B cell (primary cell): Measurements from ENCODE around the gene TRHDE. TPM values are rescaled to one million over a fixed set of nuclear protein-coding genes. Genes with fewer than 3 reads are reported as not detected.

Source experiments
- ATAC-seq: fragments of 200-7000 bp; cut with Tn5 transposase; one replicate; pipeline ENCODE4 v1.10.0; 2021; ENCODE audit warnings: low read depth, mild to moderate bottlenecking, moderate number of reproducible peaks, moderate library complexity
- CTCF ChIA-PET: fragments of 350-600 bp; sonication (Branson Sonifier 250); formaldehyde crosslinking; loops from one replicate; lab custom pipeline; 2021; ENCODE audit warnings: antibody characterized with exemption, inconsistent platforms; lab: Charles Lee
- POLR2A ChIA-PET: fragments of 350-600 bp; sonication (Branson Sonifier 250); formaldehyde crosslinking; loops from one replicate; lab custom pipeline; 2021; ENCODE audit warnings: antibody characterized with exemption; lab: Charles Lee
- DNase-seq: peaks from one replicate; pipeline ENCODE4 v3.0.0; 2013
- H2AFZ ChIP-seq: 2 replicates; pipeline ENCODE4 v1.6.1; 2012; ENCODE audit warnings: mild to moderate bottlenecking, low read depth, low read length; ENCODE audit not compliant: insufficient read depth, poor library complexity, severe bottlenecking
- H3K27ac ChIP-seq, 2 donors: 1 replicate in 1 of 2; 2 replicates in 1 of 2; pipeline ENCODE4 v1.5.1; 2012 to 2013; ENCODE audit warnings: low read length in 2 of 2, mild to moderate bottlenecking in 2 of 2, moderate library complexity in 1 of 2
- H3K27me3 ChIP-seq, 4 experiments: fragments of 200-600 bp in 1 of 4; sonication (generic) in 1 of 4; replicated peaks in 1 of 4; 1 replicate in 2 of 4; 2 replicates in 2 of 4; pipeline versions ENCODE4 v1.6.1 to v1.7.0; 2013 to 2016; ENCODE audit warnings: low read length in 3 of 4, mild to moderate bottlenecking in 2 of 4, mixed read lengths in 1 of 4, moderate library complexity in 1 of 4; ENCODE audit not compliant: insufficient read depth in 4 of 4, control insufficient read depth in 3 of 4; ENCODE audit errors: control extremely low read depth in 1 of 4
- H3K36me3 ChIP-seq, 2 experiments: replicated peaks in 1 of 2; 1 replicate in 1 of 2; 2 replicates in 1 of 2; pipeline versions ENCODE4 v1.6.1 to v1.7.1; 2013; ENCODE audit warnings: low read length in 1 of 2; ENCODE audit not compliant: insufficient read depth in 2 of 2, control insufficient read depth in 1 of 2; ENCODE audit errors: control extremely low read depth in 1 of 2, extremely low read depth in 1 of 2
- H3K4me1 ChIP-seq, 2 donors: fragments of 200-600 bp in 1 of 2; sonication (generic) in 1 of 2; 1 replicate in 1 of 2; 2 replicates in 1 of 2; pipeline versions ENCODE4 v1.5.1 to v1.6.1; 2013 to 2017; ENCODE audit warnings: low read length in 2 of 2; ENCODE audit not compliant: control insufficient read depth in 2 of 2, insufficient read depth in 2 of 2
- H3K4me2 ChIP-seq: replicated peaks from 2 replicates; pipeline ENCODE3; 2012; ENCODE audit warnings: mild to moderate bottlenecking, low read depth, low read length; ENCODE audit not compliant: poor library complexity, severe bottlenecking
- H3K4me3 ChIP-seq, 5 experiments: fragments of 200-600 bp in 1 of 5; sonication (generic) in 1 of 5; 1 replicate in 3 of 5; 2 replicates in 2 of 5; pipeline versions ENCODE4 v1.5.1 to v1.7.0; 2011 to 2016; ENCODE audit warnings: low read length in 4 of 5, mild to moderate bottlenecking in 4 of 5, low read depth in 2 of 5, control low read depth in 1 of 5, moderate library complexity in 1 of 5; ENCODE audit not compliant: insufficient read depth in 1 of 5; ENCODE audit errors: control extremely low read depth in 1 of 5, extremely low read depth in 1 of 5
- H3K79me2 ChIP-seq: fragments of 200-600 bp; sonication (generic); one replicate; pipeline ENCODE4 v1.6.0; 2016; ENCODE audit warnings: low read length; ENCODE audit not compliant: control insufficient read depth, insufficient read depth
- H3K9ac ChIP-seq: fragments of 200-600 bp; sonication (generic); 2 replicates; pipeline ENCODE4 v1.6.1; 2017; ENCODE audit warnings: mild to moderate bottlenecking, low read length, moderate library complexity
- H3K9me3 ChIP-seq, 3 donors: one replicate each; pipeline versions ENCODE4 v1.6.1 to v1.7.1; 2013; ENCODE audit warnings: low read length in 2 of 3; ENCODE audit not compliant: control insufficient read depth in 2 of 3, insufficient read depth in 1 of 3; ENCODE audit errors: control extremely low read depth in 1 of 3
- H4K20me1 ChIP-seq: 2 replicates; pipeline ENCODE4 v1.6.0; 2012; ENCODE audit warnings: mild to moderate bottlenecking, low read length; ENCODE audit not compliant: insufficient read depth, control insufficient read depth, poor library complexity, severe bottlenecking
- H3K27ac Mint-ChIP-seq: one replicate; pipeline ENCODE4 v1.8.0; 2021; ENCODE audit warnings: mixed read lengths
- H3K27me3 Mint-ChIP-seq: one replicate; pipeline ENCODE4 v1.8.0; 2021; ENCODE audit warnings: mixed read lengths
- H3K4me1 Mint-ChIP-seq: one replicate; pipeline ENCODE4 v1.8.0; 2021; ENCODE audit warnings: mixed read lengths
- H3K4me3 Mint-ChIP-seq: one replicate; pipeline ENCODE4 v1.8.0; 2021; ENCODE audit warnings: mixed read lengths
- H3K9me3 Mint-ChIP-seq: one replicate; pipeline ENCODE4 v1.8.0; 2022; ENCODE audit warnings: mixed read lengths; ENCODE audit not compliant: insufficient read depth
- CTCF ChIP-seq: fragments of 200-600 bp; IDR thresholded peaks from one replicate; pipeline ENCODE4 v1.8.0; 2022; ENCODE audit warnings: antibody characterized with exemption, mild to moderate bottlenecking
- EZH2 ChIP-seq: IDR thresholded peaks from 2 replicates; pipeline ENCODE4 v1.6.1; 2012; ENCODE audit warnings: borderline replicate concordance, low read depth, mild to moderate bottlenecking, moderate library complexity, low read length; ENCODE audit not compliant: insufficient read depth, poor library complexity, severe bottlenecking
- WGBS: methylation state at CpG from one replicate; pipeline ENCODE4 v1.1.5; 2013; ENCODE audit warnings: missing lambda C conversion rate; ENCODE audit not compliant: insufficient coverage; 5-methylcytosine and 5-hydroxymethylcytosine counted together
- intact Hi-C: fragments of 100-400 bp; cut with micrococcal nuclease; formaldehyde crosslinking; loops from one replicate; pipeline ENCODE4 v1.10.0; 2022
- polyA plus RNA-seq: library from polyadenylated mRNA; depleted of rRNA; stranded (reverse); fragments of >200 nt; gene quantifications from 2 replicates; pipeline ENCODE4 v1.2.3, GENCODE V29; 2012
- total RNA-seq, 2 donors: library from RNA; stranded (reverse); fragments of 120-200 nt in 1 of 2; gene quantifications; 1 replicate in 1 of 2; 2 replicates in 1 of 2; pipeline versions ENCODE4 v1.2.3 to v1.2.4, GENCODE V29; 2013 to 2022

Gene TRHDE
- total and polyA plus RNA-seq, 2 donors (not counting 1 experiment from before 2014, with no cell fraction given) = not detected

DNA sequence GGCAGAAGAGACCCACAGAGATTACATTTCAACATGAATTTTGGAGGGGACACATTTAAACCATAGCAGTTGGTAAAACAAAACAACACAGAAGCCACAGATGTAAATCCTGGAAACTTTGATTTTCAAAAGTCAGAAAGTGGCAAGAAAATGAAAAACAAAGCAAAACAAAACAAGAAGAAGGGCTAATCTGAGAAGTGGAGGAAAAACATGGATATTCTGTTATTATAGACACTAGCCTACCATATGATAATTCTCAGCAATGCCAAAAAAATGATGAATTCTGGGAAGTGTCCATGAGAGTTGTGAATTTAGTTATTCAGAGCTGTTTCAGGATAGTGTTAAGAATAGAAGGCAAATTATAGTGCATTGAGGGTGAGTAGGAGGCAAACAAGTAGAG lies 192.3 kb downstream of the TRHDE start:
- Histone ChIP-seq H3K27me3 (no peaks in the 10 kb centered on the region), H3K4me3 (no peak overlapping the region), H3K79me2 (no peaks in the 10 kb centered on the region), H3K9me3 (no peaks in the 10 kb centered on the region), H3K4me1 (no peaks in the 10 kb centered on the region), H2AFZ (no peak overlapping the region), H3K27ac (no peak overlapping the region), H3K9ac (no peak overlapping the region), H4K20me1 (no peaks in the 10 kb centered on the region), H3K4me2 (no peak overlapping the region), H3K36me3 (no peaks in the 10 kb centered on the region)
- CTCF ChIA-PET = no interaction called here
- POLR2A ChIA-PET = no interaction called here
- no peak overlapping the region for H3K27ac Mint-ChIP-seq
- H3K4me1 Mint-ChIP-seq = no peaks in the 10 kb centered on the region
- peaks cover 3% of the 10 kb centered on the region for H3K9me3 Mint-ChIP-seq
- DNase-seq = no peak
- H3K27me3 Mint-ChIP-seq = no peaks in the 10 kb centered on the region
- ATAC-seq = no peak
- no peak overlapping the region for H3K4me3 Mint-ChIP-seq
- no peak for TF ChIP-seq CTCF
- no peak for TF ChIP-seq EZH2
- intact Hi-C loops = no loop called here

DNA sequence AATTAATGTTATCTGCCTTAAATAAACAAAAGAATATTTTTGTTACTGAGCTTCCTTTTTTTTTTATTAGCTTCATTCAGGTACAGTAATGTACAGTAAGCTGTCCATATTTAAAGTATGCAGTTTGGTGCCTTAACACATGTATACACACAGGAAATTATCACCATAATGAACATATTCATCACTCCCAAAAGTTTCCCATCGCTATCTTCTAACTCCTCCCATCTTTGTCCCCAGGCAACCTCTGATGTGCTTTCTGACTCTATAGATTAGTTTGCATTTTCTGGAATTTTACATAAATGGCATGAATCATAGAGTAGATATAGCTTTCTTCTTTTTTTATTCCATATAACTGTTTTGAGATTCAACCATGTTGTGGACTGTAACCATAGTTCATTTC lies 193.0 kb downstream of the TRHDE start:
- no peaks in the 10 kb centered on the region for H3K27me3 Mint-ChIP-seq
- Histone ChIP-seq H3K36me3 (no peaks in the 10 kb centered on the region), H4K20me1 (no peaks in the 10 kb centered on the region), H3K79me2 (no peaks in the 10 kb centered on the region), H3K9ac (no peak overlapping the region), H3K4me2 (no peak overlapping the region), H3K27ac (no peak overlapping the region), H2AFZ (no peak overlapping the region), H3K4me3 (no peak overlapping the region), H3K27me3 (no peaks in the 10 kb centered on the region), H3K4me1 (no peaks in the 10 kb centered on the region), H3K9me3 (no peaks in the 10 kb centered on the region)
- no peaks in the 10 kb centered on the region for H3K4me1 Mint-ChIP-seq
- peaks cover 3% of the 10 kb centered on the region for H3K9me3 Mint-ChIP-seq
- H3K27ac Mint-ChIP-seq = no peak overlapping the region
- DNase-seq (no peak), ATAC-seq (no peak)
- no CpG with 5 or more reads among the region's 1 CpG for WGBS
- intact Hi-C loops = no loop called here
- no peak overlapping the region for H3K4me3 Mint-ChIP-seq
- ChIA-PET POLR2A (no interaction called here), CTCF (no interaction called here)
- TF ChIP-seq CTCF (no peak), EZH2 (no peak)
